H1 (cell line): ENCODE data around the gene PRPF6. TPM values are rescaled to one million over a fixed set of nuclear protein-coding genes. Genes with fewer than 3 reads are reported as not detected.

Source experiments
- BCL11A ChIP-seq, 2 experiments: IDR thresholded peaks; one replicate each; pipeline ENCODE4 v1.6.1; 2011; ENCODE audit warnings: low read depth in 2 of 2, low read length in 2 of 2, mild to moderate bottlenecking in 2 of 2
- EGR1 ChIP-seq: IDR thresholded peaks from 2 replicates; pipeline ENCODE4 v1.6.1; 2011; ENCODE audit warnings: low read depth, low read length, borderline replicate concordance
- EZH2 ChIP-seq: fragments of 200-600 bp; sonication (generic); IDR thresholded peaks from 2 replicates; pipeline ENCODE4 v1.7.1; 2012; ENCODE audit warnings: low read depth, mild to moderate bottlenecking, moderate library complexity, low read length, inconsistent platforms; ENCODE audit not compliant: severe bottlenecking
- MAFK ChIP-seq: IDR thresholded peaks from 2 replicates; pipeline ENCODE4 v1.6.1; 2012; ENCODE audit warnings: low read depth, mild to moderate bottlenecking, improper control_type of control experiment, low read length
- POLR2A ChIP-seq, 2 experiments: IDR thresholded peaks; 1 replicate in 1 of 2; 2 replicates in 1 of 2; pipeline ENCODE4 v1.6.1; 2011; ENCODE audit warnings: low read depth in 2 of 2, low read length in 2 of 2, mild to moderate bottlenecking in 2 of 2; ENCODE audit errors: control extremely low read depth in 1 of 2
- SP1 ChIP-seq: IDR thresholded peaks from 2 replicates; pipeline ENCODE4 v1.6.1; 2011; ENCODE audit warnings: low read depth, low read length
- polyA plus RNA-seq, 7 experiments: library from polyadenylated mRNA; depleted of rRNA in 3 of 7; stranded (reverse) in 5 of 7; unstranded in 2 of 7; fragments of >200 nt in 5 of 7; fragments of 200-250 nt in 2 of 7; gene quantifications; 1 replicate in 5 of 7; 2 replicates in 1 of 7; 4 replicates in 1 of 7; pipeline versions ENCODE4 v1.2.1 to v1.2.3, GENCODE V29; 2011 to 2013; ENCODE audit warnings: missing spikeins in 2 of 7, mixed read lengths in 2 of 7
- total RNA-seq: library from RNA; stranded (reverse); fragmentation: NEBNext Ultra II Directional; extraction: Animal tissue kit (Norgen Biotek cat#: 25700); gene quantifications from 2 replicates; pipeline ENCODE4 v1.2.1, GENCODE V29; 2021
- TF ChIP-seq, protein P1 (sequence below): fragments of 300-600 bp; sonication (generic); IDR thresholded peaks from 2 replicates; pipeline ENCODE4 v1.7.1; 2012; ENCODE audit warnings: low read length, moderate library complexity, mild to moderate bottlenecking, inconsistent platforms; ENCODE audit not compliant: insufficient replicate concordance
- TF ChIP-seq, protein P2 (sequence below), 3 experiments: IDR thresholded peaks; 1 replicate in 2 of 3; 2 replicates in 1 of 3; pipeline versions ENCODE4 v1.5.1 to v1.6.1; 2011; ENCODE audit warnings: low read length in 3 of 3, mild to moderate bottlenecking in 3 of 3, inconsistent platforms in 2 of 3, low read depth in 1 of 3, moderate library complexity in 1 of 3; ENCODE audit not compliant: insufficient read depth in 1 of 3; ENCODE audit errors: control extremely low read depth in 1 of 3

PRPF6 gene
- total and polyA plus RNA-seq, 2 of the 8 experiments (the other 6 are each of a cell fraction or from before 2014, with no cell fraction given) = 27.9 to 76.9 TPM

DNA sequence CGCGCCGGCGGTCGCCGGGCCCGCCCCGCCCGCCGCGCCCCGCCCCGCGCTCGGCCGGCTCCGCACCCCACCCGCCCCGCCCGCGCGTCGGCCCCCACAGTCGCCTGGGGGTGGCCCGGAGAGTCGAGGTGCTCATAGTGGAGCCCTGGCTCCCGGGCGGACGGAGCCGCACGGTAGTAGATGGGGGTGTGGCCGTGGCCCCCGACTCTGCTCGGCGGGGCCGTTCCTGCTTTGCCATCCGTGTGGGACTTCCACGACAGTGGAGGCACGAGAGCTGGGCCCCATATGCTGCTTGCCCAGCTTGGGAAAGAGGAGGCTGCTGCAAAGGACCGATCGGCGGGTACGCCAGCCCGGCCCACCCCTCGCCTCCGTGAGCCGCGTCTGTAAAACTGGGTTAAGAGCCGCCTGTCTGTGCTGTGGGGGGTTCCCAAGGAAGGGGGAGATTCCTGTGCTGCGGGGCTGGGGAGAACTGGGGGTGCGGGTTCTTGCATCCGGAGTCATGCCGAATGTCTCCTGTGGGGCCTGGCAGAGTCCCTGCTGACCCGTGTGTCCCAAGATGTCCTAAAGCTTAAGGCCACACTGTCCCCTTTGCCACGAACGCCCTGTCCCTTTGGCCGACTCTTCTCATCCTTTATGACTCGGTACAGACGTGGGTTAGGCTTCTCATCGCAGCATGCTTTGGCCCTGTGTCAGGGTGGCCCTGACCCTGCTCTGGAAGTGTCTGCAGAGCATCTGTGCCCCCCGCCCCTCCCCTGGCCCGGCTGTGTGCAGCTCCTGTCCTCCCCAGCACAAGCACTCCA lies 99.3 kb downstream of the PRPF6 start, which contains the start of gene OPRL1 (continued):
- TF ChIP-seq POLR2A (IDR thresholded peaks at IDR 0.05; ENCODE audit: control extremely low read depth in 1 of 2, low read depth in 2 of 2, low read length in 2 of 2) (no peak), EGR1 (no peak), BCL11A (IDR thresholded peaks at IDR 0.05; ENCODE audit: low read depth in 2 of 2, low read length in 2 of 2) (no peak), EZH2 (peak; percentile 34), MAFK (no peak), SP1 (no peak)
- TF ChIP-seq, protein P1, sequence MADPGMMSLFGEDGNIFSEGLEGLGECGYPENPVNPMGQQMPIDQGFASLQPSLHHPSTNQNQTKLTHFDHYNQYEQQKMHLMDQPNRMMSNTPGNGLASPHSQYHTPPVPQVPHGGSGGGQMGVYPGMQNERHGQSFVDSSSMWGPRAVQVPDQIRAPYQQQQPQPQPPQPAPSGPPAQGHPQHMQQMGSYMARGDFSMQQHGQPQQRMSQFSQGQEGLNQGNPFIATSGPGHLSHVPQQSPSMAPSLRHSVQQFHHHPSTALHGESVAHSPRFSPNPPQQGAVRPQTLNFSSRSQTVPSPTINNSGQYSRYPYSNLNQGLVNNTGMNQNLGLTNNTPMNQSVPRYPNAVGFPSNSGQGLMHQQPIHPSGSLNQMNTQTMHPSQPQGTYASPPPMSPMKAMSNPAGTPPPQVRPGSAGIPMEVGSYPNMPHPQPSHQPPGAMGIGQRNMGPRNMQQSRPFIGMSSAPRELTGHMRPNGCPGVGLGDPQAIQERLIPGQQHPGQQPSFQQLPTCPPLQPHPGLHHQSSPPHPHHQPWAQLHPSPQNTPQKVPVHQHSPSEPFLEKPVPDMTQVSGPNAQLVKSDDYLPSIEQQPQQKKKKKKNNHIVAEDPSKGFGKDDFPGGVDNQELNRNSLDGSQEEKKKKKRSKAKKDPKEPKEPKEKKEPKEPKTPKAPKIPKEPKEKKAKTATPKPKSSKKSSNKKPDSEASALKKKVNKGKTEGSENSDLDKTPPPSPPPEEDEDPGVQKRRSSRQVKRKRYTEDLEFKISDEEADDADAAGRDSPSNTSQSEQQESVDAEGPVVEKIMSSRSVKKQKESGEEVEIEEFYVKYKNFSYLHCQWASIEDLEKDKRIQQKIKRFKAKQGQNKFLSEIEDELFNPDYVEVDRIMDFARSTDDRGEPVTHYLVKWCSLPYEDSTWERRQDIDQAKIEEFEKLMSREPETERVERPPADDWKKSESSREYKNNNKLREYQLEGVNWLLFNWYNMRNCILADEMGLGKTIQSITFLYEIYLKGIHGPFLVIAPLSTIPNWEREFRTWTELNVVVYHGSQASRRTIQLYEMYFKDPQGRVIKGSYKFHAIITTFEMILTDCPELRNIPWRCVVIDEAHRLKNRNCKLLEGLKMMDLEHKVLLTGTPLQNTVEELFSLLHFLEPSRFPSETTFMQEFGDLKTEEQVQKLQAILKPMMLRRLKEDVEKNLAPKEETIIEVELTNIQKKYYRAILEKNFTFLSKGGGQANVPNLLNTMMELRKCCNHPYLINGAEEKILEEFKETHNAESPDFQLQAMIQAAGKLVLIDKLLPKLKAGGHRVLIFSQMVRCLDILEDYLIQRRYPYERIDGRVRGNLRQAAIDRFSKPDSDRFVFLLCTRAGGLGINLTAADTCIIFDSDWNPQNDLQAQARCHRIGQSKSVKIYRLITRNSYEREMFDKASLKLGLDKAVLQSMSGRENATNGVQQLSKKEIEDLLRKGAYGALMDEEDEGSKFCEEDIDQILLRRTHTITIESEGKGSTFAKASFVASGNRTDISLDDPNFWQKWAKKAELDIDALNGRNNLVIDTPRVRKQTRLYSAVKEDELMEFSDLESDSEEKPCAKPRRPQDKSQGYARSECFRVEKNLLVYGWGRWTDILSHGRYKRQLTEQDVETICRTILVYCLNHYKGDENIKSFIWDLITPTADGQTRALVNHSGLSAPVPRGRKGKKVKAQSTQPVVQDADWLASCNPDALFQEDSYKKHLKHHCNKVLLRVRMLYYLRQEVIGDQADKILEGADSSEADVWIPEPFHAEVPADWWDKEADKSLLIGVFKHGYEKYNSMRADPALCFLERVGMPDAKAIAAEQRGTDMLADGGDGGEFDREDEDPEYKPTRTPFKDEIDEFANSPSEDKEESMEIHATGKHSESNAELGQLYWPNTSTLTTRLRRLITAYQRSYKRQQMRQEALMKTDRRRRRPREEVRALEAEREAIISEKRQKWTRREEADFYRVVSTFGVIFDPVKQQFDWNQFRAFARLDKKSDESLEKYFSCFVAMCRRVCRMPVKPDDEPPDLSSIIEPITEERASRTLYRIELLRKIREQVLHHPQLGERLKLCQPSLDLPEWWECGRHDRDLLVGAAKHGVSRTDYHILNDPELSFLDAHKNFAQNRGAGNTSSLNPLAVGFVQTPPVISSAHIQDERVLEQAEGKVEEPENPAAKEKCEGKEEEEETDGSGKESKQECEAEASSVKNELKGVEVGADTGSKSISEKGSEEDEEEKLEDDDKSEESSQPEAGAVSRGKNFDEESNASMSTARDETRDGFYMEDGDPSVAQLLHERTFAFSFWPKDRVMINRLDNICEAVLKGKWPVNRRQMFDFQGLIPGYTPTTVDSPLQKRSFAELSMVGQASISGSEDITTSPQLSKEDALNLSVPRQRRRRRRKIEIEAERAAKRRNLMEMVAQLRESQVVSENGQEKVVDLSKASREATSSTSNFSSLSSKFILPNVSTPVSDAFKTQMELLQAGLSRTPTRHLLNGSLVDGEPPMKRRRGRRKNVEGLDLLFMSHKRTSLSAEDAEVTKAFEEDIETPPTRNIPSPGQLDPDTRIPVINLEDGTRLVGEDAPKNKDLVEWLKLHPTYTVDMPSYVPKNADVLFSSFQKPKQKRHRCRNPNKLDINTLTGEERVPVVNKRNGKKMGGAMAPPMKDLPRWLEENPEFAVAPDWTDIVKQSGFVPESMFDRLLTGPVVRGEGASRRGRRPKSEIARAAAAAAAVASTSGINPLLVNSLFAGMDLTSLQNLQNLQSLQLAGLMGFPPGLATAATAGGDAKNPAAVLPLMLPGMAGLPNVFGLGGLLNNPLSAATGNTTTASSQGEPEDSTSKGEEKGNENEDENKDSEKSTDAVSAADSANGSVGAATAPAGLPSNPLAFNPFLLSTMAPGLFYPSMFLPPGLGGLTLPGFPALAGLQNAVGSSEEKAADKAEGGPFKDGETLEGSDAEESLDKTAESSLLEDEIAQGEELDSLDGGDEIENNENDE = no peak
- TF ChIP-seq, protein P2, sequence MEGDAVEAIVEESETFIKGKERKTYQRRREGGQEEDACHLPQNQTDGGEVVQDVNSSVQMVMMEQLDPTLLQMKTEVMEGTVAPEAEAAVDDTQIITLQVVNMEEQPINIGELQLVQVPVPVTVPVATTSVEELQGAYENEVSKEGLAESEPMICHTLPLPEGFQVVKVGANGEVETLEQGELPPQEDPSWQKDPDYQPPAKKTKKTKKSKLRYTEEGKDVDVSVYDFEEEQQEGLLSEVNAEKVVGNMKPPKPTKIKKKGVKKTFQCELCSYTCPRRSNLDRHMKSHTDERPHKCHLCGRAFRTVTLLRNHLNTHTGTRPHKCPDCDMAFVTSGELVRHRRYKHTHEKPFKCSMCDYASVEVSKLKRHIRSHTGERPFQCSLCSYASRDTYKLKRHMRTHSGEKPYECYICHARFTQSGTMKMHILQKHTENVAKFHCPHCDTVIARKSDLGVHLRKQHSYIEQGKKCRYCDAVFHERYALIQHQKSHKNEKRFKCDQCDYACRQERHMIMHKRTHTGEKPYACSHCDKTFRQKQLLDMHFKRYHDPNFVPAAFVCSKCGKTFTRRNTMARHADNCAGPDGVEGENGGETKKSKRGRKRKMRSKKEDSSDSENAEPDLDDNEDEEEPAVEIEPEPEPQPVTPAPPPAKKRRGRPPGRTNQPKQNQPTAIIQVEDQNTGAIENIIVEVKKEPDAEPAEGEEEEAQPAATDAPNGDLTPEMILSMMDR (IDR thresholded peaks at IDR 0.05; ENCODE audit: control extremely low read depth in 1 of 3, insufficient read depth in 1 of 3, low read depth in 1 of 3, low read length in 3 of 3) = no peak
